Stimulated activated CD8-positive, alpha-beta memory T cell treated with anti-CD3 and anti-CD28 coated beads, Interleukin-7, amount 100 ng/mL, for 4 hours (primary cell): Measurements from ENCODE around the gene TEDC1.

Source experiments
- DNase-seq, 2 donors: peaks; one replicate each; pipeline ENCODE4 v3.0.0-alpha.2; 2020; ENCODE audit warnings: low read depth in 2 of 2

Gene TEDC1

DNA sequence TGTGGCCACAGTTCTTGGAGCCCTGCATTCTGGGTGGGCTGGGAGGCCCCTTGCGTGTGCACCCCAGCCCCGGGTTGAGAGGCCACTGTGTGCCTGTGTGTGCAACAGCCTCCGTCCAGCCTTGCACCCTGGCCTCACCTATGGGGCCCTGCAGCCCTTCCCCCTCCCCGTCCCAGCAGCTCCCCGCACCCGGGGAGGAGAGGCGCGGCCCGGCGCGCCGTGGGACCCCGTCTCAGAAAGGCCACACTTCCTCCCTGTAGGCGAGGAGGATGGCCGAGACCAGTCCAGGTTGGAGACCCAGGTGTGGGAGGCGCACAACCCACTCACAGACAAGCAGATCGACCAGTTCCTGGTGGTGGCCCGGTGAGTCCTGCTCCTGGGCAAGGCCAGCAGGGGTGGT is 33.0 kb upstream of the TEDC1 start:
- DNase-seq: no peak

- no peak for DNase-seq
These were observed 32.5 kb upstream of the TEDC1 start for GRCh38 chr14:105458571-105458970.

DNA sequence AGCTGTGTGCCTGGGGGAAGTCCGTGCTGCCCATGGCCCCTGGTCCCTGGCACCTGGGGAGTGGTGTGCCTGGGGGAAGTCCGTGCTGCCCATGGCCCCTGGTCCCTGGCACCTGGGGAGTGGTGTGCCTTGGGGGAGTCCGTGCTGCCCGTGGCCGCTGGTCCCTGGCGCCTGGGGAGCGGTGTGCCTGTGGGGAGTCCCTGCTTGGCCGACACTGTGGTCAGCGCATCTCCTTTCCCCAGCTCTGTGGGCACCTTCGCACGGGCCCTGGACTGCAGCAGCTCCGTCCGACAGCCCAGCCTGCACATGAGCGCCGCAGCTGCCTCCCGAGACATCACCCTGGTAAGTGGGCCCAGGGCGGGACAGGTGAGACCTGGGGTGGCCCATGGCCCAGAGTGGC is 30.9 kb upstream of the TEDC1 start:
- DNase-seq: no peak

DNA sequence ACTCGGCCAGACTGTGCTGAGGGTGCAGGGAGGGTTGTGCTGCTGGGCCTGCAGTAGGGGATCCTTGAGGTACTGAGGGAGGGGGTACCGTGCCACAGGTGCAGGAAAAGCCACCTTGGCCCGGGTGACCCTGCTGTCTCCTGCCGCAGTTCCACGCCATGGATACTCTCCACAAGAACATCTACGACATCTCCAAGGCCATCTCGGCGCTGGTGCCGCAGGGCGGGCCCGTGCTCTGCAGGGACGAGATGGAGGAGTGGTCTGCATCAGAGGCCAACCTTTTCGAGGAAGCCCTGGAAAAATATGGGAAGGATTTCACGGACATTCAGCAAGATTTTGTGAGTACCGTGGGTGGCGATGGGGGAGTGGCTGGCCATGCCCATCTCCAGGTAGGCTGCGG is 30.4 kb upstream of the TEDC1 start:
- DNase-seq: no peak

GRCh38 chr14:105461903-105462302 is 29.1 kb upstream of the TEDC1 start:
- DNase-seq: no peak

GRCh38 chr14:105464501-105464900 is 26.5 kb upstream of the TEDC1 start:
- DNase-seq: no peak

GRCh38 chr14:105465209-105466031 is 25.6 kb upstream of the TEDC1 start:
- DNase-seq: no peak

DNA sequence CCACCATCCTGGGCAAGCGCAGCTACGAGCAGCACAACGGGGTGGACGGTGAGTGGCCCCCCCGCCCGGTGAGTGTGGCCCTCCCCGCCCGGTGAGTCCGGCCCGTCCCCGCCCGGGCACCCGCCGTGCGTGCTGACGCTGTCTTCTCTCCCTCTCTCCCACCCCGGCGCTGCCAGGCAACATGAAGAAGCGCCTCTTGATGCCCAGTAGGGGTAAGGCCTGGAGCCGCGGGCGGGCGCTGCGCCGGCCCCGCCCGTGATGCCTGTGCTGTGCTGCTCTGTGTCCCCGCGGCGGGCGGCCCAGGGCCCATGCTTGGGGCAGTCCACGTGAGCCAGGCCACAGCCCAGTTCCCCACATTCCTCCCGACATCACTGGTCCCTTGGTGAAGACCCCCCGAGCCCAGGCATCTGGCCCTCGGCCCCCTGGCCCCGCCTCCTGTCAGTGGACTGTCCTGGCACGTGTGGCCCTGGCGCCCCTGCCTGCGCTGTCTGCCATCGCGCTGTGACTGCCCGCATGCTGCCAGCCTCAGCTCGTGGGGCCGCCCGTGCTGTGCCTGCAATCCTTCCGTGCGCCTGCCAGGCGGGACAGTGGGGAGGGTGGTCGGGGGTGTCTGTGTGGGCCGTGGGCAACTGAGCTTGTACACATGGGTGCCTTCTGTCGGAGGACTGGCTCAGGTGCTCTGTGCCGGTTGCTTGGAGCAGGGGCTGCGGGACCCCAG is 24.4 kb upstream of the TEDC1 start:
- DNase-seq: no peak

DNA sequence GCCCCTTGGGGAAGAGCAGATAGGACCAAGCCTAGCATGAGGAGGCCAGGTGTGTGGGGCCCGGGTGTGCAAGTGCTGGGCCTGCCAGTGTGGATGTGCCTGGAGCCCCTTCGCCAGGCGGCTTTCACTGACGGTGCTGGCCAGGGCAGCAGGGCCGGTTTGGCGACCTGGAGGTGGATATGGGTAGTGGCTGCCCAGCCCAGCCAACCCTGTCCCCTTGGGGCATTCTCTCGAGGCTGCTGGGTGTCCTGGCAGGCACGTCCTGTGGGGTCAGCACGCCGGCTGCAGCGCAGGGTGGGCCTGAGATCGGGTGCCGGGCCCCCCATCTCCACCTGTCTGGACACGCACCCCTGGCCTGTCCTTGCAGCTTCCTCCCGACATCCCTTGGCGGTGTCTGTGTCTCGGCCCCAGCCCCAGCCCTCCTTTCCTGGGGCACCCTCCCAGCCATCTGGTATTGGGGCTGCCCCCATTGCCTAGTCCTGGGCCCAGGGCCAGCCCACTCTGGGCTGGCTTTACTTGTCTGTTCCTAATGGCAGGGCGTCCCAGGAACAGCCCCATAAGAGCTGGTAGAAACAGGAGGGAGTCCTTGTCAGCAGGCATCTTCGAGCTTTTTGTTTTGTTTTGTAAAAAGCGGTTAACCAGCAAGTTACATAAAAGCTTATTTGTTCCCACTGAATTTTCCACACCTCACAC is 23.7 kb upstream of the TEDC1 start:
- no peak for DNase-seq

GRCh38 chr14:105467942-105468471 is 23.0 kb upstream of the TEDC1 start:
- DNase-seq: no peak

GRCh38 chr14:105468621-105469241 is 22.3 kb upstream of the TEDC1 start:
- no peak for DNase-seq

GRCh38 chr14:105469456-105470349 is 21.3 kb upstream of the TEDC1 start:
- DNase-seq: no peak

DNA sequence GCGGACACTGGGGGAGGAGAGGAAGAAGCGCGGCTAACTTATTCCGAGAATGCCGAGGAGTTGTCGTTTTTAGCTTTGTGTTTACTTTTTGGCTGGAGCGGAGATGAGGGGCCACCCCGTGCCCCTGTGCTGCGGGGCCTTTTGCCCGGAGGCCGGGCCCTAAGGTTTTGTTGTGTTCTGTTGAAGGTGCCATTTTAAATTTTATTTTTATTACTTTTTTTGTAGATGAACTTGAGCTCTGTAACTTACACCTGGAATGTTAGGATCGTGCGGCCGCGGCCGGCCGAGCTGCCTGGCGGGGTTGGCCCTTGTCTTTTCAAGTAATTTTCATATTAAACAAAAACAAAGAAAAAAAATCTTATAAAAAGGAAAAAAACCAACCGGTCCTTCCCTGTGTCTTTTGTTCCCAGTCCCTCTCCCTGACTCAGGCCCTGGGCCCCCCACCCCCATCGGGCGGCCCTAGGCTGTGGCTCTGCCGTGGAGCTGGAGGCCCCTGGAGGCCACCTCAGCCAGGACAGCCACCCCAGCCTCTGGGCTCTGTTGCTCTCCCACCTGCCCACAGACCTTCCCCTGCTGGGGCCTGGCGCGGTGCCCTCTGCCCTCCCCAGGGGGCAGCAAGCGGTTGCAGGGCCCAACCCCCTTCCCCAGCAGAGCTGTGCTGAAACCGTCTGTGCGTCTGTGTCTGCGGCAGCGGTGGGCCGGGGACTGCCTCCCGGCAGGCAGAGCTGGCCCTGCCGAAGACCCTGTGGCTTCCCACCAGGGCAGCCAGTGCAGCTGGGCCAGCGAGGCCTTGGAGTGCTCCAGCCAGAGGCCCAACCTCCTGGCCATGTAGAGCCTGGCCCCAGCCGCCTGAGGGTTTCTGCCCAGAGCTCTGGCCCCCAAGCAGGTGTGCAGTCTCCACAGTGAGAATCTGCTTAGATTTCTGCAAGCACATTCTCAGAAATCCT is 20.4 kb upstream of the TEDC1 start:
- no peak for DNase-seq

GRCh38 chr14:105471297-105471821 is 19.7 kb upstream of the TEDC1 start:
- no peak for DNase-seq

- no peak for DNase-seq
These were observed 19.1 kb upstream of the TEDC1 start for GRCh38 chr14:105471823-105472485.

GRCh38 chr14:105472486-105472991 is 18.5 kb upstream of the TEDC1 start:
- DNase-seq: no peak

- DNase-seq: no peak
These were observed 17.9 kb upstream of the TEDC1 start for GRCh38 chr14:105473033-105473676.
